ENCODE measurements around the gene TP73.

The TP73 gene

DNA sequence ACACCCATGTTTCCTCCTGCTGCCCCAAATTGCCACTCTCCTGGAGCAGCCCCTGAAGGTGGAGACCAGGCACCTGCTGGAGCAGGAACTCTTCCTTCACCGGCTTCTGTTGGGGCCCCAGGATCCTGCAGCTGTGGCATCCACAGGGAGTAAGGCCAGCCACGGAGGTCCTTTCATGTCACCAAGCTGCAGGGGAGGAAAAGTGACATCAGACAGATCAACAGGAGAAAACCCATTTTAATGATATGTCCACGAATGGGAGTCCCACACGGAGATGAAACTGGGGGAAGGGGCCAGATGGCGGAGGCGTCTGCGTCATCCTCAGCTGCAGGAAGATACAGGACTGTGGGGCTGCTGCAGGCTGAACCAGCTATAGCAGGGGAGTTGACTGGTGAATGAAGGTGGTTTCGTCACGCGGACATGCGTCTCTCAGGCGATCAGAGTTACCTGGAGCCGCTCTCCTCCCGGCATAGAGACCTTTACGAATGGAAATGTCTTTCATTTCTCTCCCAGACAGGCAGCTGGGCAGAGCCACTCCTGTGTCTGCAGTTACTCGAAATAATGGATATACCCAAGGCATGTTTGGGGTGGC is 9.9 kb downstream of the TP73 start:
- no peak for TF ChIP-seq GATA3 (IDR thresholded peaks at IDR 0.05; ENCODE audit: low read depth, low read length)
- TF ChIP-seq GATA2 (IDR thresholded peaks at IDR 0.05; ENCODE audit: low read depth, low read length) = no peak

GRCh38 chr1:3663999-3664699 is 11.8 kb downstream of the TP73 start:
- TF ChIP-seq GATA2 (IDR thresholded peaks at IDR 0.05; ENCODE audit: low read depth, low read length) (no peak), GATA3 (IDR thresholded peaks at IDR 0.05; ENCODE audit: low read depth, low read length) (no peak)

- no peak for TF ChIP-seq GATA3 (IDR thresholded peaks at IDR 0.05; ENCODE audit: low read depth, low read length)
Observed at GRCh38 chr1:3664700-3665375, 12.5 kb downstream of the TP73 start.

DNA sequence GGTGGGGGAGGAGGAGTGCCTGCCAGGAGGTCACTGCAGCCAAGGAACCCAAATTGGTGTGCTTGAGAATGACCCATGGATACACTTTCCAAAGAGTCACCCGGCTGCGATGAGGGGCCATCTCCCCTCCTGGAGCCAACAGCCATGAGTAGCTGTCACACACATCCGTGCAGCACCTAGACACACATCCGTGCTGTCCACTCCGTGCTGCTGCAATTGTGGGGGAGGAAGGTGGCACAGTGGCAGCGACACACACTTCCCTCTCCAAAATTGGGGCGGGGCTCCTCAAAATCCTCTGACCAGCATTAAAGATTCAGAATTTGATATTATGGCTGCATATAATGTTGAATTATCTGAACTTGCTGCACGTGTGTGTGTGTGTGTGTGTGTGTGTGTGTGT is 15.8 kb downstream of the TP73 start:
- TF ChIP-seq GATA3 (IDR thresholded peaks at IDR 0.05; ENCODE audit: low read depth, low read length) = no peak
- TF ChIP-seq GATA2 (IDR thresholded peaks at IDR 0.05; ENCODE audit: low read depth, low read length) = no peak

GRCh38 chr1:3668585-3669300 is 16.4 kb downstream of the TP73 start:
- no peak for TF ChIP-seq GATA2 (IDR thresholded peaks at IDR 0.05; ENCODE audit: low read depth, low read length)
- TF ChIP-seq GATA3 (IDR thresholded peaks at IDR 0.05; ENCODE audit: low read depth, low read length) = no peak

DNA sequence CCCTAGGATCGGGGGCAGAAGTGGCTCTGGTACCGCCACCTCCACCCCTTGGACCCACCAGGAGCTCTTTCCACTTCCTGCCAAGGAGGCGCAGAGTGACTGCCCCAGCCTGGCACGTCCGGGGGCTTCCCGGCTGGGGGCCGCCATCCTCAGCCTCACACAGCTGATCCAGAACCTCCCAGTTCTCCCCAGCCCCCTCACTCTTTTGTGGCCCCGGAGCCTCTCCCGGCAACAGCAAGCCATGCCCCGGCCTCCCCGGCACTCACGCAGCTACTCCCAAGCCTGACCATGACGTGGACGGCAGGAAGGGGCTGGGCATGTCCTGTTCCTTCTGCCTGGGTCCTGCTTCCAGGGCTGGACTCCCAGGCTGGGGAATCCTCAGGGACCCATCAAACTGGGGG is 17.1 kb downstream of the TP73 start:
- no peak for TF ChIP-seq GATA3 (IDR thresholded peaks at IDR 0.05; ENCODE audit: low read depth, low read length)
- no peak for TF ChIP-seq GATA2 (IDR thresholded peaks at IDR 0.05; ENCODE audit: low read depth, low read length)

DNA sequence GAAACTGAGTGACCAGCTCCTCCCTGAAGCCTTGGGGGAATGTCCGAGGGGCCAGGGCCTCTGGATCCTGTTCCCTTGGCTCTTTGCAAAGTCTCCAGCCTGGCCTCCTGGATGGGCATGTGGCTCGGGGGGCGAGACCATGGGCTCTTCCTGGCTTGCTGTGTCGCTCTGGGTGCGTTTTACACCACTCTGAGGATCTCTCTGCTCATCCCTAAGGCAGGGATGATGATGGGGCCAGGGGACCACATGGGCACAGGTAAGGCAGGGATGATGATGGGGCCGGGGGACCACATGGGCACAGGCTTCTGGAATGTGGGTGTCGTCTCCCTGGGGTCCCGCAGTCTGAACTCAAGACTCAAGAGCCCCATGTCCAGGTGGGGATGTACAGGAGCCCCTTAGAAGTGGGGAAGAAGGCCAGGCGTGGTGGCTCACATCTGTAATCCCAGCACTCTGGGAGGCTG is 17.7 kb downstream of the TP73 start:
- TF ChIP-seq GATA3 (IDR thresholded peaks at IDR 0.05; ENCODE audit: low read depth, low read length) = no peak
- TF ChIP-seq GATA2 (IDR thresholded peaks at IDR 0.05; ENCODE audit: low read depth, low read length) = no peak

GRCh38 chr1:3670823-3671265 is 18.5 kb downstream of the TP73 start:
- TF ChIP-seq GATA2 (IDR thresholded peaks at IDR 0.05; ENCODE audit: low read depth, low read length) (no peak), GATA3 (IDR thresholded peaks at IDR 0.05; ENCODE audit: low read depth, low read length) (no peak)

- TF ChIP-seq GATA3 (IDR thresholded peaks at IDR 0.05; ENCODE audit: low read depth, low read length) (no peak), GATA2 (IDR thresholded peaks at IDR 0.05; ENCODE audit: low read depth, low read length) (no peak)
Observed at GRCh38 chr1:3671371-3672180, 19.3 kb downstream of the TP73 start.

- no peak for TF ChIP-seq GATA3 (IDR thresholded peaks at IDR 0.05; ENCODE audit: low read depth, low read length)
- TF ChIP-seq GATA2 (IDR thresholded peaks at IDR 0.05; ENCODE audit: low read depth, low read length) = no peak
Observed at GRCh38 chr1:3672231-3672970, 20.1 kb downstream of the TP73 start.

DNA sequence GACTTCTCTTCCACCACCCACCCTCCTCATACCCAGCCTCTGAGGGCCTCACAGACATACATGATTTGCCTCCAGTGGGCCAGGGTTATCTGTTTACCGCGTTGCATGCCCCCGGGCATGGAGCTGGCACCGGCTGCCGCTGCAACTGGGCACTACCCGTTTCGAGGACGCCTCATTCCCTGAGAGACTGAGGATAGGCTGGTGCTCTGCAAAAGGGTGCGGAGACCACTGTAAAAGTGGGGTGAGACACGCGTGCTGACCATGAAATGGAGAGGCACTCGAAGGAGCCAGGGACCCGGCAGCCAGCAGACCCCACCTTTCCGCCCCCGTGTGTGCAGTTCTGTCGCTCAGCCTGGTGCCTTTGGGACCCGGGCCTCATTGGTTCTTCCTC is 20.6 kb downstream of the TP73 start:
- TF ChIP-seq GATA3 (IDR thresholded peaks at IDR 0.05; ENCODE audit: low read depth, low read length) (no peak), GATA2 (IDR thresholded peaks at IDR 0.05; ENCODE audit: low read depth, low read length) (no peak)

DNA sequence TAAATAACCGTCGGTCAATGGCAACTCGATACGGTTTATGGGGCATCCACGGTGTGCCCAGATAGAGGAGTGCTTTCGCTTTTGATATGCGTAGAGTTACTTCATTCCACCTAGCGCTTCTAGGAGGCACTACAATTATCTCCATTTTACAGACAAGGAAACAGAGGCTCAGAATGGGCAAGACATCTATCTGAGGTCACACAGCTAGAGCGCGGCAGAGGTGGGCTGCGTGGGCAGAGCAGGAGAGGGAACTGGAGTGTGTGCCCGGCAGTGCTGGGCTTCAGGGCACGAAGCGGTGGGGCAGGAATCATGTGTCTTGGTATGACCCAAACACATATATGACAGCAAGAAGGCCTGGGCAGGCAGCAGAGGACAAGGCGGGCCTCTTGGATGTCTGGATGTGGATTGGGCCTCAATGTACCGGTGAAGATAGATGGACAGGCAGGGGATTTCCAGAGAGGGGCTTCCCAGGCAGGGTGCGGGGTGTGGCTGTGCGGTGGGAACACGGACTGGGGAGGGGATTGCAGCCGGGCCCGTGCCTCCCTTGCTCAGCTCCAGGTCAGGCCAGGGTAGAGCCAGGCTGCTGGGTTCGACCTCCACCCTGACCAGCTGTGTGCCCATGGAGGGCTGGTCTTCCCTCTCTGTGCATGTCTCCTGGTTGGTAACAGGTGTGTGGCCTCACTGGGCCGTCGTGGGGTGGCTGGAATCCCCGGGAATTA is 21.2 kb downstream of the TP73 start:
- TF ChIP-seq GATA3 (IDR thresholded peaks at IDR 0.05; ENCODE audit: low read depth, low read length) (no peak), GATA2 (IDR thresholded peaks at IDR 0.05; ENCODE audit: low read depth, low read length) (no peak)

Data from SH-SY5Y (cell line).